ENCODE results near the gene DTNBP1.

DNA sequence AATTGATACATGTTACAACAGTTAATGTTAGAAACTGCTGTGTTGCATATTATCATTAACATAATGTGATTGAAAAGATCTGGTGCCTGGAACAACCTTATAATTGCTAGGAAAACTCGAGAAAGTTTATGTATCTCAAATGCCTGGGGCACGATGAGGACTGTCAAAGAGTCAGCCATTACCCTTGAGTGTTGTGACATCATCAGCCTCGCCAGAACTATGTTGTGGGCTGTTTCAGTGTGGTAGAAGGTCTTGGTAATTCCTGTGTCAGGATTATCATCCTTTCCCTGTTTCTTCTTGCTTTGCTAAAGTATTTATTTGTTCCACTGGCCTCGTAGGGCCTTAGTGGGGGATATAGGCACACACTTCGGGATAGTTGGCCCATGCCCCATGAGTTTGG is 185.1 kb downstream of the DTNBP1 start:
- TF ChIP-seq POLR2A (IDR thresholded peaks at IDR 0.05; ENCODE audit: low read length) (no peak), GATA1 (IDR thresholded peaks at IDR 0.05; ENCODE audit: low read depth, low read length) (no peak)

Data from erythroblast (primary cell).